ENCODE measurements around the gene SRSF1. TPM values are rescaled to one million over a fixed set of nuclear protein-coding genes. Genes with fewer than 3 reads are reported as not detected.

SRSF1 gene
- total and polyA plus RNA-seq, 12 donors: 70.3 to 130 (median 90.6) TPM

- Histone ChIP-seq H3K4me3 (no peak overlapping the region), H3K9me3 (no peaks in the 10 kb centered on the region), H3K4me1 (peaks cover 0 to 12% (median 0%) of the 10 kb centered on the region in 9 donors), H3K27me3 (peaks cover 0 to 15% (median under 1%) of the 10 kb centered on the region in 7 donors), H3K27ac (no peak overlapping the region), H3K36me3 (no peaks in the 10 kb centered on the region)
- 89 to 93% methylated on average over 5 of the region's 5 CpGs for WGBS, 2 donors
- intact Hi-C loops (cut with DNase I): no loop called here
- TF ChIP-seq CTCF (IDR thresholded peaks at IDR 0.05): no peak
- ATAC-seq (no peak), DNase-seq (no peak)
Observed at GRCh38 chr17:58043221-58044181, 36.5 kb upstream of the SRSF1 start.

GRCh38 chr17:58041161-58041560 lies 34.1 kb upstream of the SRSF1 start:
- TF ChIP-seq CTCF (IDR thresholded peaks at IDR 0.05): no peak
- no peak for ATAC-seq
- DNase-seq: no peak
- Histone ChIP-seq H3K36me3 (no peaks in the 10 kb centered on the region), H3K27me3 (peaks cover 0 to 15% (median 2%) of the 10 kb centered on the region in 7 donors), H3K4me1 (peaks cover 0 to 2% (median 0%) of the 10 kb centered on the region in 9 donors), H3K27ac (no peak overlapping the region), H3K4me3 (no peak overlapping the region), H3K9me3 (no peaks in the 10 kb centered on the region)
- intact Hi-C loops (cut with DNase I): no loop called here
- 57 to 58% methylated on average over 5 of the region's 5 CpGs for WGBS, 2 donors

- Histone ChIP-seq H3K4me3 (no peak overlapping the region), H3K27ac (no peak overlapping the region), H3K27me3 (peaks cover 0 to 15% (median 0%) of the 10 kb centered on the region in 7 donors), H3K4me1 (no peaks in the 10 kb centered on the region), H3K36me3 (no peaks in the 10 kb centered on the region), H3K9me3 (no peaks in the 10 kb centered on the region)
- no peak for TF ChIP-seq CTCF (IDR thresholded peaks at IDR 0.05)
- ATAC-seq: no peak
- intact Hi-C loops (cut with DNase I): no loop called here
- DNase-seq: no peak
- 65 to 69% methylated on average over 8 of the region's 8 CpGs for WGBS, 2 donors
Observed at GRCh38 chr17:58040386-58040785, 33.3 kb upstream of the SRSF1 start.

GRCh38 chr17:58039975-58040374 lies 32.9 kb upstream of the SRSF1 start:
- H3K9me3 ChIP-seq: no peaks in the 10 kb centered on the region
- no peak for TF ChIP-seq CTCF (IDR thresholded peaks at IDR 0.05)

More at GRCh38 chr17:58039975-58040374, 32.9 kb upstream of the SRSF1 start:
- intact Hi-C loops (cut with DNase I): no loop called here
- H3K27ac ChIP-seq: no peak overlapping the region
- H3K4me1 ChIP-seq: no peaks in the 10 kb centered on the region
- H3K4me3 ChIP-seq: no peak overlapping the region
- no peak for ATAC-seq
- peaks cover 0 to 15% (median 3%) of the 10 kb centered on the region in 7 donors for H3K27me3 ChIP-seq
- WGBS, 2 donors: 81 to 91% methylated on average over 3 of the region's 3 CpGs
- no peak for DNase-seq
- no peaks in the 10 kb centered on the region for H3K36me3 ChIP-seq
